Measurements from ENCODE around the gene MINDY4. TPM values are rescaled to one million over a fixed set of nuclear protein-coding genes. Genes with fewer than 3 reads are reported as not detected.

The MINDY4 gene
- total and polyA plus RNA-seq, 4 donors = 0.93 to 6.1 (median 1.9) TPM

- H3K4me1 ChIP-seq (ENCODE audit: control insufficient read depth in 4 of 4, insufficient read depth in 4 of 4, low read length in 3 of 4) = peaks cover 0 to 3% (median 0%) of the 10 kb centered on the region in 4 donors
- no peaks in the 10 kb centered on the region for H3K9me3 ChIP-seq (ENCODE audit: control insufficient read depth in 4 of 4, low read length in 3 of 4)
- no peak overlapping the region for H3K9ac ChIP-seq (ENCODE audit: low read depth in 1 of 2, low read length in 2 of 2)
- TF ChIP-seq YY1 (IDR thresholded peaks at IDR 0.05) (no peak), CTCF (IDR thresholded peaks at IDR 0.05; ENCODE audit: low read depth, low read length, missing input control) (no peak), HNF4G (IDR thresholded peaks at IDR 0.05) (no peak), TAF1 (conservative IDR thresholded peaks at IDR 0.05) (no peak), HNF4A (conservative IDR thresholded peaks at IDR 0.05) (no peak), MAX (IDR thresholded peaks at IDR 0.05) (no peak), RXRA (IDR thresholded peaks at IDR 0.05) (no peak), ZBTB33 (IDR thresholded peaks at IDR 0.05) (no peak), REST (IDR thresholded peaks at IDR 0.05) (no peak), NR2F2 (IDR thresholded peaks at IDR 0.05) (no peak), EGR1 (IDR thresholded peaks at IDR 0.05; ENCODE audit: low read depth in 2 of 2) (no peak), FOXA2 (IDR thresholded peaks at IDR 0.05) (no peak), SP1 (IDR thresholded peaks at IDR 0.05) (no peak), RAD21 (IDR thresholded peaks at IDR 0.05) (no peak), JUND (IDR thresholded peaks at IDR 0.05) (no peak), ATF3 (IDR thresholded peaks at IDR 0.05) (no peak), FOXA1 (IDR thresholded peaks at IDR 0.05) (no peak)
- no peak for DNase-seq (ENCODE audit: low spot score)
- H3K36me3 ChIP-seq (ENCODE audit: control insufficient read depth in 4 of 4, insufficient read depth in 3 of 4, low read depth in 1 of 4, low read length in 3 of 4) = no peaks in the 10 kb centered on the region
- 90% methylated on average over 3 of the region's 3 CpGs for WGBS
- no peak overlapping the region for H3K4me3 ChIP-seq (ENCODE audit: low read depth in 1 of 3, low read length in 3 of 3)
- H3K27ac ChIP-seq (ENCODE audit: low read depth in 1 of 2, low read length in 2 of 2) = no peak overlapping the region
- H3K27me3 ChIP-seq (ENCODE audit: control insufficient read depth in 4 of 4, insufficient read depth in 4 of 4, low read length in 3 of 4) = no peaks in the 10 kb centered on the region
Observed at GRCh38 chr7:30804078-30804661, 33.0 kb downstream of the MINDY4 start.
